Liver (tissue), 9 donors: Measurements from ENCODE around the gene CD33. TPM values are rescaled to one million over a fixed set of nuclear protein-coding genes. Genes with fewer than 3 reads are reported as not detected.

Source experiments
- DNase-seq: peaks from one replicate; pipeline ENCODE4 v3.0.0-alpha.2; 2017; ENCODE audit warnings: low spot score
- H3K27ac ChIP-seq, 2 donors: one replicate each; pipeline ENCODE4 v1.7.0; 2013; ENCODE audit warnings: inconsistent platforms in 2 of 2, low read length in 2 of 2, control low read depth in 1 of 2, low read depth in 1 of 2, mild to moderate bottlenecking in 1 of 2
- H3K27me3 ChIP-seq, 4 donors: one replicate each; pipeline versions ENCODE4 v1.6.1 to v1.7.0; 2013; ENCODE audit warnings: low read length in 3 of 4, inconsistent platforms in 1 of 4, mild to moderate bottlenecking in 1 of 4, moderate library complexity in 1 of 4; ENCODE audit not compliant: control insufficient read depth in 4 of 4, insufficient read depth in 4 of 4
- H3K36me3 ChIP-seq, 4 donors: one replicate each; pipeline versions ENCODE4 v1.6.1 to v1.7.0; 2013; ENCODE audit warnings: low read length in 3 of 4, mild to moderate bottlenecking in 3 of 4, low read depth in 1 of 4, moderate library complexity in 1 of 4; ENCODE audit not compliant: control insufficient read depth in 4 of 4, insufficient read depth in 3 of 4
- H3K4me1 ChIP-seq, 4 donors: one replicate each; pipeline versions ENCODE4 v1.6.1 to v1.7.0; 2013; ENCODE audit warnings: low read length in 3 of 4, mild to moderate bottlenecking in 3 of 4, moderate library complexity in 1 of 4; ENCODE audit not compliant: control insufficient read depth in 4 of 4, insufficient read depth in 4 of 4
- H3K4me3 ChIP-seq, 3 donors: one replicate each; pipeline versions ENCODE4 v1.6.1 to v1.7.0; 2013; ENCODE audit warnings: low read length in 3 of 3, control low read depth in 1 of 3, low read depth in 1 of 3, mild to moderate bottlenecking in 1 of 3
- H3K9ac ChIP-seq, 2 donors: one replicate each; pipeline ENCODE4 v1.7.0; 2013; ENCODE audit warnings: low read length in 2 of 2, mild to moderate bottlenecking in 2 of 2, moderate library complexity in 2 of 2, control low read depth in 1 of 2, low read depth in 1 of 2
- H3K9me3 ChIP-seq, 4 donors: one replicate each; pipeline versions ENCODE4 v1.6.1 to v1.7.0; 2013; ENCODE audit warnings: low read length in 3 of 4; ENCODE audit not compliant: control insufficient read depth in 4 of 4
- EGR1 ChIP-seq, 2 donors: IDR thresholded peaks; 2 replicates each; pipeline ENCODE4 v1.6.1; 2016 to 2018; ENCODE audit warnings: antibody characterized with exemption in 2 of 2, low read depth in 2 of 2
- FOXA1 ChIP-seq: IDR thresholded peaks from 2 replicates; pipeline ENCODE4 v1.6.1; 2016; ENCODE audit warnings: antibody characterized with exemption
- FOXA2 ChIP-seq: IDR thresholded peaks from 2 replicates; pipeline ENCODE4 v1.6.1; 2016; ENCODE audit warnings: antibody characterized with exemption
- GABPA ChIP-seq, 2 donors: IDR thresholded peaks in 1 of 2; conservative IDR thresholded peaks in 1 of 2; 2 replicates each; pipeline ENCODE4 v1.6.1; 2016; ENCODE audit warnings: antibody characterized with exemption in 2 of 2, mild to moderate bottlenecking in 1 of 2, moderate library complexity in 1 of 2
- HNF4A ChIP-seq, 2 donors: conservative IDR thresholded peaks; 2 replicates each; pipeline ENCODE4 v1.6.1; 2016; ENCODE audit warnings: antibody characterized with exemption in 2 of 2, mild to moderate bottlenecking in 2 of 2
- HNF4G ChIP-seq: IDR thresholded peaks from 2 replicates; pipeline ENCODE4 v1.6.1; 2016; ENCODE audit warnings: antibody characterized with exemption
- JUND ChIP-seq, 2 donors: IDR thresholded peaks; 2 replicates each; pipeline ENCODE4 v1.6.1; 2016; ENCODE audit warnings: antibody characterized with exemption in 2 of 2
- NR2F2 ChIP-seq: IDR thresholded peaks from 2 replicates; pipeline ENCODE4 v1.6.1; 2016; ENCODE audit warnings: antibody characterized with exemption
- RAD21 ChIP-seq, 2 donors: IDR thresholded peaks; 2 replicates each; pipeline ENCODE4 v1.6.1; 2016; ENCODE audit warnings: antibody characterized with exemption in 2 of 2, mild to moderate bottlenecking in 2 of 2
- RXRA ChIP-seq, 2 donors: IDR thresholded peaks; 2 replicates each; pipeline ENCODE4 v1.6.1; 2017 to 2018; ENCODE audit warnings: antibody characterized with exemption in 2 of 2, mild to moderate bottlenecking in 1 of 2
- SP1 ChIP-seq: IDR thresholded peaks from 2 replicates; pipeline ENCODE4 v1.6.1; 2018; ENCODE audit warnings: antibody characterized with exemption, mild to moderate bottlenecking
- TAF1 ChIP-seq: conservative IDR thresholded peaks from 2 replicates; pipeline ENCODE4 v1.6.1; 2016; ENCODE audit warnings: antibody characterized with exemption, mild to moderate bottlenecking
- YY1 ChIP-seq: IDR thresholded peaks from 2 replicates; pipeline ENCODE4 v1.6.1; 2016; ENCODE audit warnings: antibody characterized with exemption, mild to moderate bottlenecking
- WGBS: extraction: QIAGEN DNeasy Blood & Tissue Kit; methylation state at CpG from one replicate; pipeline ENCODE4 v1.1.7; 2013; 5-methylcytosine and 5-hydroxymethylcytosine counted together
- polyA plus RNA-seq, 2 donors: library from polyadenylated mRNA; stranded (reverse) in 1 of 2; unstranded in 1 of 2; fragments of 200-250 nt in 1 of 2; fragments of >200 nt in 1 of 2; fragmentation: Nextera tagmentation in 1 of 2; extraction: Ambion mirVana in 1 of 2; gene quantifications; one replicate each; pipeline versions ENCODE4 v1.2.1 to v1.2.3, GENCODE V29; 2013 to 2015
- total RNA-seq, 2 donors: library from RNA; depleted of rRNA; stranded (reverse); fragments of >200 nt; gene quantifications; one replicate each; pipeline ENCODE4 v1.2.3, GENCODE V29; 2014
- TF ChIP-seq, protein P1 (sequence below): IDR thresholded peaks from 2 replicates; pipeline ENCODE4 v1.6.1; 2016; ENCODE audit warnings: antibody characterized with exemption
- TF ChIP-seq, protein P2 (sequence below): IDR thresholded peaks from 2 replicates; pipeline ENCODE4 v1.6.1; 2016; ENCODE audit warnings: antibody characterized with exemption
- TF ChIP-seq, protein P3 (sequence below): fragments of 150-350 bp; IDR thresholded peaks from 2 replicates; pipeline ENCODE4 v1.5.1; 2017; ENCODE audit warnings: improper control_type of control experiment, low read depth, low read length; ENCODE audit not compliant: missing input control
- TF ChIP-seq, protein P4 (sequence below): IDR thresholded peaks from 2 replicates; pipeline ENCODE4 v1.6.1; 2016; ENCODE audit warnings: antibody characterized with exemption
- TF ChIP-seq, protein P5 (sequence below): IDR thresholded peaks from 2 replicates; pipeline ENCODE4 v1.6.1; 2016; ENCODE audit warnings: antibody characterized with exemption, mild to moderate bottlenecking
- donor health status: healthy.
- donor health status: healthy.
- donor health status: healthy.
- donor health status: healthy.
- donor health status: healthy.

CD33 gene
- total and polyA plus RNA-seq, 4 donors = 1.3 to 5.1 (median 3.8) TPM

DNA sequence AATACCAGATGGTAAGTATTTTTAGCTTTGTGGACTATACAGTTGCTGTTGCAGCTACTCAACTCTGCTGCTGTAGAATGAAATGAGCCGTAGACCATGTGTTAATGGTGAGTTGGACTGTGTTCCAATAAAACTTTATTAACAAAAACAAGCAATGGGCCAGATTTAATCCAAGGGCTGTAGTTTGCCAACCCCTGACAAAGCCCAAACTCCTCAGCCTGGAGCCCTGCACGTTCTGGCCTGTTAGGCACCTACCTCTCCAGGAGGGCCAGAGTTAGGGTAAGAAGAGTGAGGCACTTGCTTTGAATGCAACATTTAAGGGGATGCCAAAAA is 36.7 kb upstream of the CD33 start:
- H3K9ac ChIP-seq = no peak overlapping the region
- DNase-seq = no peak
- H3K4me1 ChIP-seq = no peaks in the 10 kb centered on the region
- H3K27ac ChIP-seq = no peak overlapping the region
- WGBS = 78% methylated on average over 2 of the region's 2 CpGs
- no peak for TF ChIP-seq TAF1
- TF ChIP-seq, protein P1, sequence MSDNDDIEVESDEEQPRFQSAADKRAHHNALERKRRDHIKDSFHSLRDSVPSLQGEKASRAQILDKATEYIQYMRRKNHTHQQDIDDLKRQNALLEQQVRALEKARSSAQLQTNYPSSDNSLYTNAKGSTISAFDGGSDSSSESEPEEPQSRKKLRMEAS = no peak
- TF ChIP-seq JUND (IDR thresholded peaks at IDR 0.05) = no peak
- no peak for TF ChIP-seq RAD21 (IDR thresholded peaks at IDR 0.05)
- no peak for TF ChIP-seq RXRA (IDR thresholded peaks at IDR 0.05)
- TF ChIP-seq SP1 = no peak
- H3K36me3 ChIP-seq = no peaks in the 10 kb centered on the region
- no peak overlapping the region for H3K4me3 ChIP-seq
- no peaks in the 10 kb centered on the region for H3K9me3 ChIP-seq
- peaks cover 0 to 4% (median 0%) of the 10 kb centered on the region in 4 donors for H3K27me3 ChIP-seq

DNA sequence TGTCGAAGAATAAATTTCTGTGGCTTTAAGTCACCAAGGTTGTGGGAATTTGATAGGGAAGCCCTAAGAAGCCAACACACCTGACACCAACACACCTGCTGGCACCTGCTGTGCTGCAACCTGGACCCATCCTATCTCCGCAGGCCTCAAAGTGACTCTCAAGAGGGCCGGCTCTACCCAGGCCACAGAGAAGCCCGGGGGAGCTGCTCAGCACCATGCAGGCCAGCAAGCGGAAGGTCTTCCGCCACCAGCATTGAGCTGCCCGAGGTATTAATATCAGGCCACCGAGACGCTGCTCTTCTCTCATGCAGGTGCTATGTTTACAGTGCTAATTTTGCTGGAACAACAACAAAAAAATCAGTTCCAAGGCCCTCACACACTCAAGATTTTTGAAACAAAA is 32.2 kb upstream of the CD33 start:
- no peak for TF ChIP-seq GABPA (IDR thresholded peaks at IDR 0.05 in 1 of 2, conservative IDR thresholded peaks at IDR 0.05 in 1 of 2)
- TF ChIP-seq FOXA2 = no peak
- TF ChIP-seq EGR1 (IDR thresholded peaks at IDR 0.05; ENCODE audit: low read depth in 2 of 2) = no peak
- TF ChIP-seq, protein P2, sequence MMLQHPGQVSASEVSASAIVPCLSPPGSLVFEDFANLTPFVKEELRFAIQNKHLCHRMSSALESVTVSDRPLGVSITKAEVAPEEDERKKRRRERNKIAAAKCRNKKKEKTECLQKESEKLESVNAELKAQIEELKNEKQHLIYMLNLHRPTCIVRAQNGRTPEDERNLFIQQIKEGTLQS = no peak
- no peak for TF ChIP-seq JUND (IDR thresholded peaks at IDR 0.05)
- TF ChIP-seq RAD21 (IDR thresholded peaks at IDR 0.05) = no peak
- no peak for TF ChIP-seq TAF1
- TF ChIP-seq, protein P1 = no peak
- TF ChIP-seq HNF4A (conservative IDR thresholded peaks at IDR 0.05) = no peak
- TF ChIP-seq FOXA1 = no peak
- no peak for TF ChIP-seq NR2F2
- TF ChIP-seq, protein P3, sequence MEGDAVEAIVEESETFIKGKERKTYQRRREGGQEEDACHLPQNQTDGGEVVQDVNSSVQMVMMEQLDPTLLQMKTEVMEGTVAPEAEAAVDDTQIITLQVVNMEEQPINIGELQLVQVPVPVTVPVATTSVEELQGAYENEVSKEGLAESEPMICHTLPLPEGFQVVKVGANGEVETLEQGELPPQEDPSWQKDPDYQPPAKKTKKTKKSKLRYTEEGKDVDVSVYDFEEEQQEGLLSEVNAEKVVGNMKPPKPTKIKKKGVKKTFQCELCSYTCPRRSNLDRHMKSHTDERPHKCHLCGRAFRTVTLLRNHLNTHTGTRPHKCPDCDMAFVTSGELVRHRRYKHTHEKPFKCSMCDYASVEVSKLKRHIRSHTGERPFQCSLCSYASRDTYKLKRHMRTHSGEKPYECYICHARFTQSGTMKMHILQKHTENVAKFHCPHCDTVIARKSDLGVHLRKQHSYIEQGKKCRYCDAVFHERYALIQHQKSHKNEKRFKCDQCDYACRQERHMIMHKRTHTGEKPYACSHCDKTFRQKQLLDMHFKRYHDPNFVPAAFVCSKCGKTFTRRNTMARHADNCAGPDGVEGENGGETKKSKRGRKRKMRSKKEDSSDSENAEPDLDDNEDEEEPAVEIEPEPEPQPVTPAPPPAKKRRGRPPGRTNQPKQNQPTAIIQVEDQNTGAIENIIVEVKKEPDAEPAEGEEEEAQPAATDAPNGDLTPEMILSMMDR = no peak
- TF ChIP-seq, protein P4, sequence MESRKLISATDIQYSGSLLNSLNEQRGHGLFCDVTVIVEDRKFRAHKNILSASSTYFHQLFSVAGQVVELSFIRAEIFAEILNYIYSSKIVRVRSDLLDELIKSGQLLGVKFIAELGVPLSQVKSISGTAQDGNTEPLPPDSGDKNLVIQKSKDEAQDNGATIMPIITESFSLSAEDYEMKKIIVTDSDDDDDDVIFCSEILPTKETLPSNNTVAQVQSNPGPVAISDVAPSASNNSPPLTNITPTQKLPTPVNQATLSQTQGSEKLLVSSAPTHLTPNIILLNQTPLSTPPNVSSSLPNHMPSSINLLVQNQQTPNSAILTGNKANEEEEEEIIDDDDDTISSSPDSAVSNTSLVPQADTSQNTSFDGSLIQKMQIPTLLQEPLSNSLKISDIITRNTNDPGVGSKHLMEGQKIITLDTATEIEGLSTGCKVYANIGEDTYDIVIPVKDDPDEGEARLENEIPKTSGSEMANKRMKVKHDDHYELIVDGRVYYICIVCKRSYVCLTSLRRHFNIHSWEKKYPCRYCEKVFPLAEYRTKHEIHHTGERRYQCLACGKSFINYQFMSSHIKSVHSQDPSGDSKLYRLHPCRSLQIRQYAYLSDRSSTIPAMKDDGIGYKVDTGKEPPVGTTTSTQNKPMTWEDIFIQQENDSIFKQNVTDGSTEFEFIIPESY = no peak
- TF ChIP-seq, protein P5, sequence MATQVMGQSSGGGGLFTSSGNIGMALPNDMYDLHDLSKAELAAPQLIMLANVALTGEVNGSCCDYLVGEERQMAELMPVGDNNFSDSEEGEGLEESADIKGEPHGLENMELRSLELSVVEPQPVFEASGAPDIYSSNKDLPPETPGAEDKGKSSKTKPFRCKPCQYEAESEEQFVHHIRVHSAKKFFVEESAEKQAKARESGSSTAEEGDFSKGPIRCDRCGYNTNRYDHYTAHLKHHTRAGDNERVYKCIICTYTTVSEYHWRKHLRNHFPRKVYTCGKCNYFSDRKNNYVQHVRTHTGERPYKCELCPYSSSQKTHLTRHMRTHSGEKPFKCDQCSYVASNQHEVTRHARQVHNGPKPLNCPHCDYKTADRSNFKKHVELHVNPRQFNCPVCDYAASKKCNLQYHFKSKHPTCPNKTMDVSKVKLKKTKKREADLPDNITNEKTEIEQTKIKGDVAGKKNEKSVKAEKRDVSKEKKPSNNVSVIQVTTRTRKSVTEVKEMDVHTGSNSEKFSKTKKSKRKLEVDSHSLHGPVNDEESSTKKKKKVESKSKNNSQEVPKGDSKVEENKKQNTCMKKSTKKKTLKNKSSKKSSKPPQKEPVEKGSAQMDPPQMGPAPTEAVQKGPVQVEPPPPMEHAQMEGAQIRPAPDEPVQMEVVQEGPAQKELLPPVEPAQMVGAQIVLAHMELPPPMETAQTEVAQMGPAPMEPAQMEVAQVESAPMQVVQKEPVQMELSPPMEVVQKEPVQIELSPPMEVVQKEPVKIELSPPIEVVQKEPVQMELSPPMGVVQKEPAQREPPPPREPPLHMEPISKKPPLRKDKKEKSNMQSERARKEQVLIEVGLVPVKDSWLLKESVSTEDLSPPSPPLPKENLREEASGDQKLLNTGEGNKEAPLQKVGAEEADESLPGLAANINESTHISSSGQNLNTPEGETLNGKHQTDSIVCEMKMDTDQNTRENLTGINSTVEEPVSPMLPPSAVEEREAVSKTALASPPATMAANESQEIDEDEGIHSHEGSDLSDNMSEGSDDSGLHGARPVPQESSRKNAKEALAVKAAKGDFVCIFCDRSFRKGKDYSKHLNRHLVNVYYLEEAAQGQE = no peak
- TF ChIP-seq YY1 = no peak
- no peak for TF ChIP-seq SP1
- TF ChIP-seq RXRA (IDR thresholded peaks at IDR 0.05) = no peak
- no peak for TF ChIP-seq HNF4G
- Histone ChIP-seq H3K27ac (no peak overlapping the region), H3K27me3 (no peaks in the 10 kb centered on the region), H3K4me3 (no peak overlapping the region), H3K9me3 (no peaks in the 10 kb centered on the region), H3K9ac (no peak overlapping the region), H3K4me1 (no peaks in the 10 kb centered on the region), H3K36me3 (no peaks in the 10 kb centered on the region)
- DNase-seq = no peak
- 86% methylated on average over 9 of the region's 9 CpGs for WGBS
